SK-MEL-5 (cell line): ENCODE data around the gene CPE. TPM values are rescaled to one million over a fixed set of nuclear protein-coding genes. Genes with fewer than 3 reads are reported as not detected.
"Not testable (repeated sequence)": the region's sequence is repeated elsewhere in the genome, so short reads cannot be mapped to it uniquely, and the experiment has no call there.

Experiments used
- DNase-seq: peaks from one replicate; pipeline ENCODE4 v3.0.0-alpha.2; 2016; ENCODE audit warnings: low read depth, low spot score
- in situ Hi-C: cut with HindIII; loops from 2 replicates; pipeline ENCODE4 v1.10.0; 2016; ENCODE audit warnings: low sequenced_read_pairs, high pct_unique_total_duplicates, low pct_unique_long_range_greater_than_20kb
- total RNA-seq: library from RNA; depleted of rRNA; stranded (reverse); fragments of >200 nt; shearing (Covaris generic); gene quantifications from 2 replicates; pipeline ENCODE4 v1.2.3, GENCODE V29; 2014

CPE gene
- total RNA-seq, 1 experiment from 2014 or later: 0.29 TPM

DNA sequence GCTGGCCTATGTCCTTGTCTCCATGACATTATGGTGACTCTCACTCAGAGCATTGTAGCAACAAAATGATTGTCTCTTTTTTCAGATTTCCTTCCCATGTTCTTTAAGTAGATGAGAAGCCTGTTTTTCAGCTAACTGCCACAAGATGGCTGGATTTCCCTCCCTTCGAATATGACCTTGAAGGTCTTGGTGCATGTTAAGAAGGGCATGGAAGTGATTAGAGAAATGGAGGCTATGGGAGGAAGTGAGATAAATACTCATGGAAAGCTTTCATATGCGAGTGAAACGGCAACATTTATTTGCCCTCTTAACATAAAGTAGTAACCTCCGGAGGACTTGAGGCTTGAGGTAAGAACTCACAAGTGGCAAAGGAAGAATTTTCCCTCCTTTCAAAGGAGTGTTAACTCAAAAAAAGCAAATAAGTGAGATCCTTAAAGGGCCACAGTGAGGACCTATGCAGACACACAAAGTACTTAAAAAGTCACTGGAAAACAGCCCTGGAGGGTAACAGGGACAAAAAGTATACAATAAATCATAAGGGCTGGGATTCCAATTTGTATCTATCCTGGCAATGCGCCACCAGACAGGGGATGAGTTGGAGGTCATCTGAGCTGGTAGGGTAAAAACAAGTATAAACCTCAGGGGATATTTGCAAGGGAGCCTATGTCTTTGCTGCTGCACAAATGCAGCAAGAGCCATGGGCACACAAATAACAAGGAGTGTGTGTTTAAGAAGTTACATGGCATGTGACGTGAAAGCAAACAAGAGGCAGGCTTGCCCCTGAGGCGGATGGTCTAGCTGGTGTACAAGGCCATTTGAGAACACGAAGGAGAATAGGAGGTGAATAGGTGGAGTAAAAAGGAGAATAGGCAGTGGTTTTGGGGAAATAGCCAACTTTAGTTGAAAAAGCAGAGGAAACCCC, 96.2 kb downstream of the CPE start:
- in situ Hi-C loops: no loop called here

DNA sequence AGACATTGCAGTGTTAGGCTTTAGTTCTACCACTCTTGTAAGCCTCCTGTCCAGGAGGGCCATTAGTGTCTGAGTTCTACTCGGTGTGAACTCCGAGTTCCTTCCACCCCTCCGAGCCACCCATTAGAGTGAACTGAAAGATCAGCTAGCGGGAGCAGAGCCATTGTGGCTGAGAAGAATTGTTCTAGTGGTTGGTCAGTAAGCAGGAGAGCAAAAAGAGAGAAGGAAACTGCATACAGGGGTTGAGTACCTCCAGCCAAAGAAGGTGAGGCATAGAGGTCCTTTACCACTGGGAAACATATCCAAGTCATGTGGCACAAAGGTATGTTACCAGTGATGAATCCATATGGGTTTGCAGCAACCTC, 96.9 kb downstream of the CPE start:
- no peak for DNase-seq
- in situ Hi-C loops: no loop called here

More for the DNA sequence above, 96.2 kb downstream of the CPE start:
- no peak for DNase-seq

DNA sequence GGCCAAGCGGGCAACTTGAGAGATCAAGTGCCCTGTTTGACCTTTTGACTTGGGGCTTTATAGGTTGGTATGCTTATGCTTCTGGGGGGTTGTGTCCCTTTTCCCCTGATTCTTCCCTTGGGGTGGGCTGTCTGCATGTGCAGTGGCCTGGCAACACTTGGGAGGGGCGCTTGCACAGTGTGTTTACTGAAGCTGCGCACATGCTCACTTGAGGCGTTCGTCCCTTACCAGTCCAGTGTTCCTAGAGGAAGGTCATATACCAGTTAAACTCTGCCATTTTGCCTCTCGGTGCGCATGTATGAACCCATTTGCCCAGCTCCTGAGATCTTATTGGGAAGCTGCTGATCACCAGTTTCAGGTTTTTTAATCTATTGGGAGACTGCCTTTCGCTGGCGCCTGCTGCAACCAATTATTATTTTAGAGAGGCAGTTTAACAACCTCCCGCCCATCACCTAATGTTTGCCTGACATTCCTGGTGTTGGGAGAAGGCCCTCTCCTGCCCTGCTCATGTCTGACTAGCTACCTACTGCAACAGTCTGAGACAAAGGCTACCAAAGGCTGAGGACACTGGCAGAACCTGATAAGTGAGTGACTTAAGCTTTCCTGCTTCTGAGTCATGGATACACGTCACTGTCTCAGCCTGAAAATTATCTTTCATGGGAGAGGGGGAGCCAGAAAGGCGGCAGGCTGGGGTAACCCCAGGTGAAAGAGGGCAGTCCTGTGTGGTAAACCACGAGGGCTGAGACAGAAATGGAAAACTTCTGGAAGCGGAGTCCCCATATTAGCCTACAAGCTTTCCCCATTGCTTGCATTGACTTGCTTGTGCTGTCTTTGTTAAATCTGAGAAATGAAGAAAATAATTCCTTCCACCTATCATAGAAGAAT, 97.6 kb downstream of the CPE start:
- no peak for DNase-seq
- in situ Hi-C loops: no loop called here

DNA sequence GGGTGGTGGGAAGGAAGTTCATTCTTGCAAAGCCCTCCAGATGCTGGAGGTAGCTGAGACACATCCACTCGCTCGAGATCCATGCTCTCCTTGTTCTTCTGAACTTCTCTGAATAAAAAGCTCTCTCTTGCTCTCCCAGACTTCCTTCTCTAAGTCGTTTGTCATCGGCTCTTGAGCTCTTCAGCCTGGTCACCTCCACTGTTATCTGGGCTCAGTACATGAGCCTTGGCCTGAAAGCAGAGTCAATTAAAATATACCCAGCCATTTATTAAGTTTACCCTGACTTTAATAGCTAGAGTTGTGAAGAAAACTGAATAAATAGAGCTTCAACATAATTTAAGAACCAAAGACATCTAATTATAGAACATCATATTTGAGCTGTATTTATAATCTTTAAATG, 99.0 kb downstream of the CPE start:
- no peak for DNase-seq
- in situ Hi-C loops: no loop called here

DNA sequence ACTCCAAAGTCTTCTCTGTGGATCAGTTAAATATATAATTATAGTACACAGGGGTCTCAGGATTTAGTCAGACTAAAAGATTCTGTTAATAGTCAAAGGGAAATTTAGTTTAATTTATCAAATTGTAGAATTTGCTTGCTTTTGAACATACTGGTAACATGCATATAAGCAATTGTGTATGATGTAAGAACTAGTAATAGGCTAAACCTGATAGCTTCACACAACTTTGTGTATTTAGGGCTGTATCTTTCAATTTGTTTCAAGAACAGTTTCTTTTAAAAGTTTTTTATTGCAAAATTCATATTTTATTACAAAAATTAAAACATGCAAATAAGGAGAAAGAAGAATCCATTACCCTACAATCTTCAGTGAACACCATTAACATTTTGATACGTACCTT, 99.5 kb downstream of the CPE start:
- in situ Hi-C loops: no loop called here
- no peak for DNase-seq

DNA sequence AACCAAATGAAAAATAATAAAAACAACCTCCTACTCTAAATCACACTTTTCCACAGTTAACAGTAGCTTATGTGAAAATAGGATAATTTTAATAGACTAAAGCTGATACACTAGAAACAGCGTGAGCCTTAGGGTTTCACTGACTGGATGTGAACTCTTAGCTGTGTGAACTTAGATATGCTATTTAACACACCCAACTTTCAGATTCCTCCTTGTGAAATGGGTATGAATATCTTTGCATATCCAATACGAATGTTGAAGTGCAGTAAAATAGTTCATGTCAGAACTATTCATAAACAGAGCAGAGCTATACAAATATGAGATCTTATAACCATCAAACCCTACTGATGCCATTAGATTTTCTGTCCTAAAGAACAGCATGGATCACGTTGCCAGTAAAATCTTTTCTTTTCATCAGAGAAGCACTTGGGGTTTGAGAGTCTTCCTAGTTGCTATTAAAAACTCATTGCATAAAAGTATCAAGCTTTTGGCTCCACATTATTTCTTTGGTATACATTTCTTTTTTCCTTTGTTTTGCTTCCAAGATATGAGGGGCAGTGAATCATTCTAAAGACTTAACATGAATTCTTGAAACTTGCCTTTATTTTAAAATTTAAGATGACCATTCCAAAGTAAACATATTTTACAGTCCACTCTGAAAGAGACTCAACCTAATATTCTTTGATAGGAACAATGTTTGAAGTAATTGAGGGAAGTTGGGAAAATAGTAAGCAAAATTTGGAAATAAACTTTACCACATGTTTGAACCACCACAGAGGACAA, 102.4 kb downstream of the CPE start:
- in situ Hi-C loops: no loop called here

DNA sequence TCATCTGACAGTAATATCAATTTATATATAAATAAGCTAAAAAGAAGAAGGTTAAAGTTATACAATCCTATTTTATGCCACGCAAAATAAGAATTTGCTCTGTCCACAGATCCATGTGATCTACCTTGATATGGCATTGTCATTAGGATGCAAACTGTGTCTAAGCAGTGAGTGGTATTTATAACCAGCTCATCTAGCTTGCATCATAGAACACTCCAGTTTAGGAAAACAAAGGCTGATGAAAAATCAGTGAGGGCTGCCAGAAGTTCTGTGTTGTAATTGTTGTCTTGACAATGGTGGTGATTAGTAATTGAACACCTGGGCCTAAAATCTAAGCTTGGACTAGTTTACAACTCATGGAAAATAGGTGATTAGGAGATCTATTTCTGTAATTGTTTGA, 111.0 kb downstream of the CPE start:
- DNase-seq: no peak
- in situ Hi-C loops: no loop called here

More for the DNA sequence above, 102.4 kb downstream of the CPE start:
- DNase-seq: no peak

DNA sequence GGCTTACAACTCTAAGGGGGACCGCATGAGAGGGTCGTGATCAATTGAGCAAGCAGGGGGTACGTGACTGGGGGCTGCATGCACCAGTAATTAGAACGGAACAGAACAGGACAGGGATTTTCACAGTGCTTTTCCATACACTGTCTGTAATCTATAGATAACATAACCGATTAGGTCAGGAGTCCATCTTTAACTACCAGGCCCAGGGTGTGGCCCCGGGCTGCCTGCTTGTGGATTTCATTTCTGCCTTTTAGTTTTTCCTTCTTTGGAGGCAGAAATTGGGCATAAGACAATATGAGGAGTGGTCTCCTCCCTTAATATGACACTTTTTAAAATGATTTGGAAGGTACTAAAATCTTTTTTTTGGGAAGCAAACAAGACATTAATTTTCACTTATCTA, 113.8 kb downstream of the CPE start:
- DNase-seq, in situ Hi-C loops: not testable (repeated sequence)

DNA sequence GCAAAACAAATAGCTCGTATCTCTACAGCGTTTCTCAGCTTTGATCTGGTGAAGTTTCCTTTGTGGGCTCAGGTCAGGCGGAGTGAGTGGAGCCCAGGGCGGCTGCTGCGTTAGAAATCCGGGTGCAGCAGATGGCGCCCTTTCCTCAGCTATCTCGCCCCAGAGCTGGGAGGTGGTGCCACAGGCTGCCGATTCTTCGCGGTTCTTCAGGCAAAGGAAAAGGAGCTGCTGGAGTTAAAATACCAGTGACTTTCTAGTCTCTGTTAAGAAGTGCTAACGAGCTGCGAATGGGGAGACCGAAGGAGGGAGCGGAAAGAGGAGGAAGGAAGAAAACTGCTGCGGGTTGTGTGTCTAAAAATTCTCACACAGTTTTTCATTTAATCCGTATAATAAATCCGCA, 114.6 kb downstream of the CPE start:
- in situ Hi-C loops: no loop called here
- DNase-seq: peak; percentile 76

DNA sequence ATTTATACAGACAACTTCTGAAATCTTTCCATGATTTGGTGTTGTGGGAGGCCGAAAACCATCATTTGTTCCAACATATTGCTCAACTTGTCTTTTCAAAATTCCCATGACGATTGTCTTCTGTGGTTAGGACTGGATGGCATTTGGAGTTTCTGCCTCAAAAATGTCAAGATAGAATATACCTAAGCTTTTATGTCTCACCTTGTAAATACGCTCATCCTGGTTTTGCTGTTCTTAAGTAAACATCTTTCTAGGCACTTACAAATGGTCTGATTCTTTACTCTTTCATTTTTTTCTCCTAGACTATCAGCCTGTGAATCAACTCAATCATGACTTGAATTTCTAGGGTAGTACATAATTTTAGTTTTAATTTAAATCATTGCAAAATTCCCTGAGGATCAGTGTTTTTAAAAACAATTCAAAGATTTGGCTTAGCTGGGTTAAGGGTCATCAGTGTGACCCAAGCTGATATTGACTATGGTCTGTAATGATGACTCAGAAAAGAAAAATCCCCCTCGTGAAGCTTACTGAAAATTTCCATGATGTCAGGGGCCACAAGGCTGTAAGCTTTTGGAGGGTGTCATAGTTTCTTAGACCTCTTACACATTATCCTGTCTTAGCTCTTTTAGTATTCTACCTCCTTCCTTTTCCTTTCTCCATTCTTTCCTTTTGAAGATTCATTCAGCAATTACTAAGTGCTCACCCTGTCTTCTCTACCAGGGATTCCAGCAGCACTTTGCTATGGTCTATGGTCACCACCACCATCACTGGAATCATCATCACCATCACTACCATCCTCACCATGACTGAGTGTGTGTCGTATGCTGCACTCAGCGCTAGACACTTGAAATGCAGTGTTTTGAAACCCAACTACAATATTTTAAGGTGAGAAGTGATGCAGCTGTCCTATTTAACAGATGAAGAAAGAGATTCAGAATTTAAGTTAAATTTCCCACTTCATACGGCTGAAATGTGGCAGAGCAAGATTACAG, 124.4 kb downstream of the CPE start:
- in situ Hi-C loops: no loop called here
- DNase-seq: no peak

DNA sequence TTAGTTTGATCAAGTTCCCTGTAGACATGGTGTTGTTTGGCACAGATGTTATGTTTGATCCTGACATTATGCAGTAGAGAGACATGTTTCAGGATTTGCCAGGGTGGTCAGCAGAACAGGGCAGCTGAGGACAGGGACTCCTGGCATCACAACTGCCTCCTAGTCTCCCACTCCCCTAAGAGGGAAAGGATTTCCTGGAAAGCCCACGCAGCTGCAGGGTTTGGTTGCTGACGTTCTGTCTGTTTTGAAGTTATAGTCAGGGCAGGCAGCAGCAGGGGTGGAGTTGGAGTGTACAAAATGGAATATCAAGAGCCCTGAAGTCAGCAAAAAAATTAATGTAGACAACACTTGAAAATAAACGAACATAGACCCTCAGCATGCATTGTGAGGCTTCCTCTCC, 125.4 kb downstream of the CPE start:
- no peak for DNase-seq
- in situ Hi-C loops: no loop called here

DNA sequence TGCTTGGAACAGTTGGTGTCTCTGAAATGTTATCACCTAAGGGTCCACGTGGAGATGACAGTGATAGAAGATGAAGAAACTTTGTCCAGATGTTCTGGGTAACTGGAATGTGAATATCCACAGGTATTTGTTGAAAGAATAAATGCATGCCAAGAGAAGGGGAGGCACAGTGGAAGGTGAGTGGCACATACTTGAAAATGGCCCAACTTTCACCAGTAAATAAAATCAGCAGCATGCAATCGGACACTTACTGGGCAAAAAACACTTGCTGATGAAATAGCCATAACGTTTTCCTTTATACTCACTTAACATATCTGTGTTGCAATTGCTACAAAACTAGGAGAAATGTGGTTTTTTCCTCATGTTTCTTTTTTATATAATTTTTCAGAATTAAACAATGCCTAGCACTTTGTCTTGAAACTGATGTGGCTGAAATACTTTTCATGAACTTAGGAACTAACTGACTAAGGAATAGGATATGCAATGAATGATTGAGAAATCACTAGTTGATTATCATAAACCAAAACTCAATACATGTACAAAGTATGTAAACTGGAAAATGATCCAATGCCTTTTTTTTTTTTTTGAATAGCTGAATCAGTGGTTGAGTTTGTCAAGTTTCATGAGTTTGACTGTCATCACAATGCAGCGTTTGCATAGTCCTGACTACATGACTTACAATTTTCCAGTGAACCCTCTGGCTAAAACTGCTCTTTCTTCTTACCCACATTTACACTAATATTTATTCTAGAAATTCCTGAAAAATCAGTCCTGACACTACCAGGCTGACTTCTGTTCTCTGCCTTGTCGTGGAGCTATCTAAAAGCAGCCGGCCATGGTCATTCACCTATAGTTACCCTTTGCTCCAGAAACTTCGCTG, 127.4 kb downstream of the CPE start:
- DNase-seq: no peak
- in situ Hi-C loops: no loop called here

DNA sequence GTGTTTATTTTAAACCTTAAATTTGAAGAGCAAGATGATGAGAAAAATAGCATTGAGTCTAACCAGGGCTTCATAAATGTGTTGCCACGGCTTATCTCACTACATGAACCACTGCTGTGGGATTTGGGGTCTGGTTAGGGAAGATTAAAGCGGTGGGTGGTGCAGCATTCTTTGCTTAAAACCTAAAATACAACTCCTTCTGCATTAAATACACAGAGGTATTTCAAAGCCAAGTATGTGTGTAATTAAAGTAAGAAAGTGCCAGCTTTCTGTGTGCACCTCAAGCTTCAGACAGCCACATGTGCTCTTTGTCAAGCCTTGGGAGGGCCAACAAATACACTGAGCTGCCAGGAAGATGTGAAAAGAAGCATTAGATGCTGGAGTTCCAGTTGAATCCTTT, 128.0 kb downstream of the CPE start:
- in situ Hi-C loops: no loop called here
- DNase-seq: no peak

DNA sequence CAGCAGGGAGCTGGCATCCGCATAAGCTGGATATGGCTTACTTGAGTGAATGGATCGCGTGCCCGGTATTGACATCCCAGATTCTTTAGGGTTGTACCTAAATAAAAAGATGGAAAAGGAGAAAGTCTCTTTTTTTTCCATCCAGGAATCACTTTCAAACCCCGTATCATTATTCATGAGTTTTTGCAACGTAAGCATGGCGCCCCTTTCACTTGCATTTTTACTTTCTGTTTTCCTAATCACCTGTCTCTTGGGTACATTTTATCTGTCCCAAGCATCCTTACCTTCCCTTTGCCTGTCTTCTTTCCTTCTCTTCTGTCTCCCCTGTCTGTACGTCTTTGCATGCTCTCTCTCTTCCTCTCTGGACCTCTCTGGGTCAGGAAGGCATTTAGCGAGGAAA, 128.6 kb downstream of the CPE start:
- in situ Hi-C loops: no loop called here
- no peak for DNase-seq

DNA sequence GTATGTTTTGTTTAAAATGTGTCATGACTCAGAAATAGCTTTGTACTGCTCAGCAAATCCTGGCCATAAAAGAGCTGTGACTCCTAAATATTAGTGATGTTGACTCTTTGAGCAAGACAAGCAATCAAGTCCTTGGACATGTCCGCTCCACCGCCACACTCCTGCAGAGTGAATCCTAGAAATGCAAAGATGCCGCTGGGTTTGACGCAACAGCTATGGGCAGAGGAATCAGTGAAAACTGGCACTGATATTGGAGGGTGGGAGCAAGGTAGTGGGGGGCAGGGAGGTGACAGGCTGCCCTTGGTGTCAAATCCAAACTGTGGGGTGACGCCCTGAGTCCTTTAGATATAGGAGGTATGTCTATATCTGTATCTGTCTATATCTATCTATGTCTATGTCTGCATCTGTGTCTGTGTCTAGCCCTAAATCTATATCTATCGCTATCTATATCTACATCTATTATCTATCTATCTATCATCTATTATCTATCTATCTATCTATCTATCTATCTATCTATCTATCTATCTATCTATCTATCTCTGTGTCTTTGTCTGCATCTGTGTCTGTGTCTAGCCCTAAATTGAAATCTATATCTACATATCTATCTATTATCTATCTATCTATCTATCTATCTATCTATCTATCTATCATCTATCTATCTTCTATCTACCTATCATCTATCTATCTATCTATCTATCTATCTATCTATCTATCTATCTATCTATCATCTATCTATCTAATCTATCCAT, 129.7 kb downstream of the CPE start:
- DNase-seq: no peak
- in situ Hi-C loops: no loop called here
